HG03159 (cell line): ENCODE results near the gene PGD.
A peak's percentile ranks its signal among the peaks of the same experiment; 100 is the strongest.
"Not testable (repeated sequence)": the region's sequence is repeated elsewhere in the genome, so short reads cannot be mapped to it uniquely, and the experiment has no call there.

Experiments used
- ATAC-seq: cut with Tn5 transposase; IDR thresholded peaks from one replicate; pipeline ENCODE4 v1.9.1; 2021; ENCODE audit warnings: mild to moderate bottlenecking, moderate library complexity; ENCODE audit not compliant: unreplicated experiment

The PGD gene

GRCh38 chr1:10398734-10399443 is at the start of gene PGD:
Gene PGD (plus strand): TSS chr1:10399064. CDS start chr1:10399118, 54 bp downstream.
- ATAC-seq, result peak; percentile 96

DNA sequence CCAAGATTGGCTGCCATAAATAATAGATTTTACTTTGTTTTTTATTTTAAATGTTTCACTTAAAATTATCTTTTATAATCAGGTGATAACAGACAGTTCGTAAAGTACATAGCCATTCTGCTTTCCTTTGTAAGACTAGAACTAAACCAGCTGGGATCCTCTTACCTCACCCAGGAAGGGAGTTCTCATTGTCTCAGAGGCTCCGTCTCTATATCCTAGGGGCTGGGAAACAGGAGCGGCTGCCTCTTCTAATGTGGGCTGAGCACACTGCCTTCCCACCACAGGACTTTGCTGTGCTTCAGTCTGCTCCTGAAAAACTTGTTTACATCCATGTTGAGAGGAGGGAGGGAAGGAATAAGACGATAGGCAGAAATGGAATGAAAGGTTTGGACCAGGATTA is 45.6 kb upstream of the PGD start:
- ATAC-seq, result no peak

GRCh38 chr1:10353693-10354092 is 45.2 kb upstream of the PGD start:
- ATAC-seq, result no peak

DNA sequence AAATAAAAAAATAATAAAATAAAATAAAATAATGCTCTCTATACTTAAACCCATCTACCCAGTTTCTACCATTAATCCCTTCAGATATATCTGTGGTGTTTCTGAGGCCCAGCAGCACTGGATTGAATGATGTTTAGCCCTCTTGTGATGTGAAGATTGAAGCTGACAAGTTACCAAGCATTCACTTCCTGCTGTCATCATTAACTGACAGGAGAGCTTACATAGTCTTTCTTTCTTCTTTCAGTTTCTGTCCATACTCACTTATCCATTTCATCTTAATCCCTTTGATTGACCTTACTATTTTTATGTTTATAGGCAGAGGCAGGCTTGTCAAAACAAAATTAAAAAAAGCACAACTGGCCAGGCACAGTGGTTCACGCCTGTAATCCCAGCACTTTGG is 38.8 kb upstream of the PGD start:
- ATAC-seq, result no peak

DNA sequence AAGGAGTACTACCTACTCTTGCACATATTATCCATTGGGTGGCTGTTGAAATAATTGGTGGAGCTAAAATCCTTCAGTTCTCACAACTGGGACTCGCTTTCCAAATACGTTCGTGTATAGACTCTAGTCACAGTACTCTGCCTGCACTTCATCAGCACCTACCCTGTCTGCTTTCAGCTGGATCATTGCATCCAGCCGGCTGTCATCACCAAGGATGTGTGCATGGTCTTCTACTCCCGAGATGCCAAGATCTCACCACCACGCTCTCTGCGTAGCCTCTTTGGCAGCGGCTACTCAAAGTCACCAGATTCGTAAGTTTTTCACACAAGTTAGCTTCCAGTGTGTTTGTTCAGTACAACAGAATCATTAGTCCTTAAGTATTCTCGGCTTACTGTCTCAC is 37.3 kb upstream of the PGD start:
- ATAC-seq, result no peak

DNA sequence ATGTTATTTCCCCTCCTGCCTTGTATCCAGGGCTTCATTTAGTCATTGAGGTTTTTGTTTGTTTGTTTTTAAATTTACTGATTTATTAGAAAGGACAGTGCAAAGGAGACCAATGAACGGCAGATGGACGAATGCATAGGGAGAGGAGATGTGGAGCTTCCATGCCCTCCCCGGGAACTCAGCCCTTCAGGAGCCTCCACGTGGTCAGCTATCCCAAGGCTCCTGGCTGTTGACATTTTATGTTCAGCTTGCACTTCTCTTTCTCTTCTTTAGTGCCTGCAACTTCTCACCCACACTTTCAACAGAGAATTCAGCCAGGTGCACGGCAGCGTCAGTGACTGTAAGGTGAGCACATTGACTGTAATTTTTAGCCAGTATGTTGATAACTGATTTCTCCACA is 30.7 kb upstream of the PGD start:
- no peak for ATAC-seq

DNA sequence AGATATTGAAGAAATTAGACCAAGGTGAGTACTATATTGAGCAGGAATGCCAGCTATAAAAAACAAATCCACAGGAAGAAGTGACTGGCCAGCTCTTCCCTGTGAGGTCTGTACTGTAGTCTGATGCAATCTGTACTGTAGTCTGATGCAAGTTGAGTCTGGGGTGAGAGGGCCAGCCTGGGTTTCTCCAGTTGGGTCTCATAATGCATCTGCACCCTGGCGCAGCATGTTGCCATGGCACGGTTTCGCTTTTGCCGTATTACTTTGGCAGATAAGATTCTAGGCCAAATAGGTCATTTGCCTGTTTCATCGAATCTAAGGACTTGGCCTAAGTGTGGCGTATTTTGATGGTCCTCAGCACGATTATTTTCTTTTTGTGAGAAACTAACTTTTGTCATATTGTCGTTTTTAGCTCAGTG is 24.4 kb upstream of the PGD start:
- ATAC-seq, result no peak

DNA sequence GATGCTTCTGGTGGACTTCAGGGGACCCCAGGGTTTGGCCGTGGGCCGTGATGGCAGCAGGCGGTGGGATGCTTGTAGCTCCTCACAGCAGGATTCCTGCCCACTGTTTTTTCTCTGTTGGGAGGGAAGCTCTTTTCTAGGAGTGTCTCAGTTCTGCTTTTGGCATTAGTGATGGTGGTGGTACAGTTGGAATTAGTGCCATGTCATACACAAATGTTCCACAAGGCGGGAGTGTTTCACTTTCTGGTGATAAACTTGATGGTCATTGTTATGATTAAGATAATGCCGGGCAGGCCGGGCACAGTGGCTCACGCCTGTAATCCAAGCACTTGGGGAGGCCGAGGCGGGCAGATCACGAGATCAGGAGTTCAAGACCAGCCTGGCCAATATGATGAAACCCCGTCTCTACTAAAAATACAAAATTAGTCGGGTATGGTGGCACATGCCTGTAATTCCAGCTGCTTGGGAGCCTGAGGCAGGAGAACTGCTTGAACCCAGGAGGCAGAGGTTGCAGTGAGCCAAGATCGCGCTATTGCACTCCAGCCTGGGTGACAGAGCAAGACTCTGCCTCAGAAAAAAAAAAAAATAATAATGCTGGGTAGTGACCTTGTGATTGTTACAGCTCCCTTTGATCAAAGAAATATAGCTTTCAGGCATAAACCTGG is 21.4 kb upstream of the PGD start:
- not testable (repeated sequence) for ATAC-seq

- no peak for ATAC-seq
These were observed 20.6 kb upstream of the PGD start for GRCh38 chr1:10378081-10378841.

- ATAC-seq, result no peak
These were observed 19.7 kb upstream of the PGD start for GRCh38 chr1:10379101-10379620.

DNA sequence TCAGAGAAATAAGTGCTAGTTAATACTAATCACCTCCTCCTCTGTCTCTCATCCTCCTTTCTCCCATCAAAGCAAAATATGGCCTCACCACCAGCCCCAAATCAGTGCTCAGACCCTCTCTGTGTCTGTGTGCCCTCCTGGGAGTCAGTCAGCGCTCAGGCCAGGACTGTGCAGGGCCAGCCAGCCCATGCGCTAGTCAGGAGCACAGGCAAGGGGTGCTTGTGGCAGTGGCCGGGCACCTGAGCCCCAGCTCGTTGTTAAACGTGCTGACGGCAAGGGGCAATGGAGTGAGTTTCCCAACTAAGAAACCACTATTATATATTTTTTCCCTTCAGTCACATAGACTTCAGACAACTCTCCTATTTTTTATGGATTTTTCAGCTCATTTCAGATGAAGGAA is 19.2 kb upstream of the PGD start:
- no peak for ATAC-seq

DNA sequence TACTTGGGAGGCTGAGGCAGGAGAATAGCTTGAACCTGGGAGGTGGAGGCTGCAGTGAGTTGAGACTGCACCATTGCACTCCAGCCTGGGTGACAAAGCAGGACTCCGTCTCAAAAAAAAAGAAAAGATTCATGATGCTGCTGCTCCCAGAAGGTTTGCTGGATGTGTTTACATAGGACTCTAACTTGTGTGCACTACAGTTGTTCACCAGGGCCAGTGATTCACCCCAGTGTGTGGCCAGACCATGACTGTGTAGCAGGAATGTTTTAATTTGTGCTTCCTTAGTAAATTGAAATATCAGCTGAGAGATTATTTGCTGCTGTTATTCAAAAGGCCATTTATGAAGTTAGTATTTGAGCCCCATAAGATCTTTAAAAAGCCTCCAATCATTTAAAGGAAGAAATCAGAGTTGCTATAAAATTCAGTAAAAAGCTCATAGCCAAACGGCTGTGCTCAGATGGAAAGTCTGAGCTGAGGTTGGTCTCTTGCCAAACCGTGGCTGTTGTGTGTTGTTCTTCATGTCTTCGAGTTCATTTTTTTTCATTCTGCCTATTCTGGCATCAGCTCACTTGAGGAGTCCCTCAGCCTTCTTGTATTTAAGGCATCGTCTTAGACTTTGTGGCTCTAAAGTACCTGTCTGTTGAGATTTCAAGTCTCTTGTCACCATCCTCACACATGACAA is 18.1 kb upstream of the PGD start:
- ATAC-seq, result no peak

- no peak for ATAC-seq
These were observed 15.2 kb upstream of the PGD start for GRCh38 chr1:10383630-10384029.

- no peak for ATAC-seq
These were observed 14.6 kb upstream of the PGD start for GRCh38 chr1:10384219-10384618.

- no peak for ATAC-seq
These were observed 11.8 kb upstream of the PGD start for GRCh38 chr1:10386761-10387676.

DNA sequence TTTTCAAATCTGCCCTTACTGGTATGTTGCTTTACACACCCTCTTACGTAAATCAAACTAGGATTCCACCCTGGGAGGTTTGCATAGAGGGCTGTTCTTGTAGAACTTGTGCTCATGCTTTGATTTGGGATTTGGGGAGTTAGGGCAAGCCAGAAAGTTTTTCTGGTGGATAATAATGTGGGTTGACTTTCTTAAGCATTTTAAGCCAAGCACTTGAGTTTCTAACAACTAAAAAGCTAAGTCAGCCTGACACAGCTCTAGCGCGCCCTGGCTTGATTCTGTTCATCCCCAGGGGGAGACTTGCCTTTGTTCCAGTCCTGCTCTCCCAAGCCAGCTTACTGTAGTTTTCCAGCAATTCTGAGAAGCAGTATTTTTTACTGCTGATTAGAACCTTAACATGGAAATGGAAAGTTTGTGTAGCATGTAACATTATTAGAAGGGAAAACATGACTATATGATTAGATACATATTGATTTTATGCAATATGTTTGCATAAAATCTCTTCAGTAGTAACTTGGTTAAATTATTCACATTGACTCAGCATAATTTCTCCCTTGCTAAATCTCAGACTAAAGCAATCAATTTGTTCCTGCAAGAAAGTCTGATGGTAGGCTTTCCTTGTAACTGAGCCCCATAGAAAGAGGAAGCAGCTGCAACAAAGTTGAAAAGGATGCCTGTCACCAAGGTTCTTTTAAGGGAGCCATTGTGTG is 11.0 kb upstream of the PGD start:
- no peak for ATAC-seq

DNA sequence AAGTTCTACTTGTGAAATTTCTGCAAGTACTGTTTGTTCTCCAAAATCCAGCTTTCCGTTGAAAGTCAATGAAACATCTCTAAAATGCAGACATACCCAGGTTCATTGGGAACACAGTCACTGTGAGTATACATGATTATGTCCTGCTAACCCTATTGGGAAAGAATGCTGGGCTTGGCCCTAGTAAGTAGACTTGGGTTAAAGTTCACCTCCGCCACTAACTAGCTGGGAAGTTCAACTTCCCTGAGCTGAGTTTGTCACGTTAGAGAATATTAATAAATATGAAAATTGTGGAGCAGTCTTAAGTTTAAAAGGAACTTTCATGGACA is 10.5 kb upstream of the PGD start:
- no peak for ATAC-seq

DNA sequence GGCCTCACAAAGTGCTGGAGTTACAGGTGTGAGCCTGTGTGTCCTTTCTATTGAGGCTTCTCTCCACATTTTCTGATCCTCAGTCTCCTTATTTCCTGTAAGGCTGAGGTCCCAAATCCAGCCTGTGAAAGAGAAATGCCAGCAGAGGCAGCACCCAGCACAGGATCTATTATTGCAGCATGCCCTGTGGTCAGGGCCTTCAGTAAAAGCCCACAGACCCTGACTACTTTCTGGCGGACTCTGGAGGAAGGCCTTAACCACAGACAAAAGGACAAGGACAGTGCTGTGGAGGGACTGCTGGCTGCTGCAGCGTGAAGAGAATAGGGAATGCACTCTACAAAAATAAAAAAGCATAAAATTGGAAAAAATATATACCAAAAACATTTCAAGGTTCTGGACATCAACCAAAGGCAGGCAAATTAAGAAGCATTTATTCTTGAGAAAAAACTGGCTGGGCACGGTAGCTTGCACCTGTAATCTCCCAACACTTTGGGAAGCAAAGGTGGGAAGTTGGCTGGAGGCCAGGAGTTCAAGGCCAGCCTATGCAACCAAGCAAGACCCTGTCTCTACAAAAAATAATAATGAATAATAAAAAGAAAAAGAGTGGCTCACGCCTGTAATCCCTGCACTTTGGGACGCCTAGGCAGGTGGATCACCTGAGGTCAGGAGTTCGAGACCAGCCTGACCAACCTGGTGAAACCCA is 9.4 kb upstream of the PGD start:
- ATAC-seq, result no peak

GRCh38 chr1:10396870-10397269 is 2.0 kb upstream of the PGD start:
- ATAC-seq, result no peak
